NOMO-1 (cell line): ENCODE data around the gene CYBB.
A peak's percentile ranks its signal among the peaks of the same experiment; 100 is the strongest.

Experiments
- DNase-seq, 2 experiments: peaks; one replicate each; lab custom pipeline; 2025; ENCODE audit not compliant: unreplicated experiment in 2 of 2; lab: John Stamatoyannopoulos, UW

Gene CYBB

GRCh38 chrX:37829721-37830120 is 49.9 kb downstream of the CYBB start:
- DNase-seq, result peak in 1 of 2 experiments; percentile 37

- no peak for DNase-seq
Measured at GRCh38 chrX:37830371-37830770, 50.5 kb downstream of the CYBB start.

GRCh38 chrX:37834937-37835336 is 55.1 kb downstream of the CYBB start:
- DNase-seq, result no peak

- no peak for DNase-seq
Measured at GRCh38 chrX:37840931-37841330, 61.1 kb downstream of the CYBB start.

GRCh38 chrX:37844622-37845021 is 64.8 kb downstream of the CYBB start:
- no peak for DNase-seq

- DNase-seq, result no peak
Measured at GRCh38 chrX:37846141-37846540, 66.3 kb downstream of the CYBB start.

GRCh38 chrX:37846558-37846933 is 66.7 kb downstream of the CYBB start:
- no peak for DNase-seq

- DNase-seq, result peak; percentile 70 to 77
Measured at GRCh38 chrX:37846934-37847732, 67.3 kb downstream of the CYBB start, which contains the start of gene DYNLT3. DYNLT3 (minus strand) TSS chrX:37847571; CDS start chrX:37847510, 61 bp downstream.

GRCh38 chrX:37847733-37848197 is 67.9 kb downstream of the CYBB start:
- DNase-seq, result no peak

- DNase-seq, result no peak
Measured at GRCh38 chrX:37854148-37854547, 74.3 kb downstream of the CYBB start.

- no peak for DNase-seq
Measured at GRCh38 chrX:37854748-37855147, 74.9 kb downstream of the CYBB start.

- no peak for DNase-seq
Measured at GRCh38 chrX:37860721-37861120, 80.9 kb downstream of the CYBB start.

GRCh38 chrX:37862851-37863250 is 83.0 kb downstream of the CYBB start:
- no peak for DNase-seq
